ENCODE results near the gene LHFPL5. TPM values are rescaled to one million over a fixed set of nuclear protein-coding genes. Genes with fewer than 3 reads are reported as not detected.

The LHFPL5 gene
- total and polyA plus RNA-seq, 2 donors from 2014 or later: 0.47 TPM; not detected in 1

- intact Hi-C loops (cut with DNase I): no loop called here
- DNase-seq (no peak), FAIRE-seq (no peak)
- Histone ChIP-seq H3K9me3 (ENCODE audit: control insufficient read depth in 2 of 3, insufficient read depth in 1 of 3, low read length in 3 of 3) (no peaks in the 10 kb centered on the region), H3K27ac (ENCODE audit: low read depth in 2 of 2, low read length in 2 of 2) (no peak overlapping the region), H3K4me1 (ENCODE audit: control insufficient read depth in 2 of 3, insufficient read depth in 2 of 3, low read depth in 1 of 3, low read length in 3 of 3) (no peaks in the 10 kb centered on the region), H3K4me3 (ENCODE audit: low read length in 3 of 3) (no peak overlapping the region), H3K36me3 (ENCODE audit: control insufficient read depth in 2 of 3, insufficient read depth in 3 of 3, low read length in 3 of 3) (no peaks in the 10 kb centered on the region), H3K9ac (ENCODE audit: low read length in 3 of 3) (no peak overlapping the region), H3K27me3 (ENCODE audit: control insufficient read depth, insufficient read depth, low read length) (no peaks in the 10 kb centered on the region)
- TF ChIP-seq CTCF (IDR thresholded peaks at IDR 0.05; ENCODE audit: borderline replicate concordance, extremely low read depth, insufficient read depth): no peak
Measured at GRCh38 chr6:35794536-35795452, 10.4 kb upstream of the LHFPL5 start.

GRCh38 chr6:35795453-35796071 is 9.6 kb upstream of the LHFPL5 start:
- no peak overlapping the region for H3K27ac ChIP-seq (ENCODE audit: low read depth in 2 of 2, low read length in 2 of 2)
- H3K4me3 ChIP-seq (ENCODE audit: low read length in 3 of 3): no peak overlapping the region
- TF ChIP-seq CTCF (IDR thresholded peaks at IDR 0.05; ENCODE audit: borderline replicate concordance, extremely low read depth, insufficient read depth): no peak

GRCh38 chr6:35796236-35796635 is 8.9 kb upstream of the LHFPL5 start:
- DNase-seq (no peak), FAIRE-seq (no peak)
- H3K4me1 ChIP-seq (ENCODE audit: control insufficient read depth in 2 of 3, insufficient read depth in 2 of 3, low read depth in 1 of 3, low read length in 3 of 3): no peaks in the 10 kb centered on the region
- H3K36me3 ChIP-seq (ENCODE audit: control insufficient read depth in 2 of 3, insufficient read depth in 3 of 3, low read length in 3 of 3): no peaks in the 10 kb centered on the region
- intact Hi-C loops (cut with DNase I): no loop called here
- no peak overlapping the region for H3K27ac ChIP-seq (ENCODE audit: low read depth in 2 of 2, low read length in 2 of 2)
- H3K27me3 ChIP-seq (ENCODE audit: control insufficient read depth, insufficient read depth, low read length): no peaks in the 10 kb centered on the region
- H3K9me3 ChIP-seq (ENCODE audit: control insufficient read depth in 2 of 3, insufficient read depth in 1 of 3, low read length in 3 of 3): no peaks in the 10 kb centered on the region
- H3K4me3 ChIP-seq (ENCODE audit: low read length in 3 of 3): no peak overlapping the region
- H3K9ac ChIP-seq (ENCODE audit: low read length in 3 of 3): no peak overlapping the region
- no peak for TF ChIP-seq CTCF (IDR thresholded peaks at IDR 0.05; ENCODE audit: borderline replicate concordance, extremely low read depth, insufficient read depth)

More at GRCh38 chr6:35795453-35796071, 9.6 kb upstream of the LHFPL5 start:
- Histone ChIP-seq H3K4me1 (ENCODE audit: control insufficient read depth in 2 of 3, insufficient read depth in 2 of 3, low read depth in 1 of 3, low read length in 3 of 3) (no peaks in the 10 kb centered on the region), H3K9me3 (ENCODE audit: control insufficient read depth in 2 of 3, insufficient read depth in 1 of 3, low read length in 3 of 3) (no peaks in the 10 kb centered on the region), H3K9ac (ENCODE audit: low read length in 3 of 3) (no peak overlapping the region), H3K27me3 (ENCODE audit: control insufficient read depth, insufficient read depth, low read length) (no peaks in the 10 kb centered on the region), H3K36me3 (ENCODE audit: control insufficient read depth in 2 of 3, insufficient read depth in 3 of 3, low read length in 3 of 3) (no peaks in the 10 kb centered on the region)
- DNase-seq: no peak
- intact Hi-C loops (cut with DNase I): no loop called here
- no peak for FAIRE-seq

Data from kidney (tissue), 14 donors.